GM12874 (cell line): Measurements from ENCODE around the gene CSNK1G2.

ENCODE experiments used
- TF ChIP-seq, protein P1 (sequence below): IDR thresholded peaks from 2 replicates; pipeline ENCODE4 v1.5.1; 2011; ENCODE audit warnings: low read depth, mild to moderate bottlenecking, control low read depth, low read length, moderate library complexity; ENCODE audit not compliant: insufficient read depth

Gene CSNK1G2

GRCh38 chr19:1998712-1999708 is 58.0 kb downstream of the CSNK1G2 start:
- TF ChIP-seq, protein P1, sequence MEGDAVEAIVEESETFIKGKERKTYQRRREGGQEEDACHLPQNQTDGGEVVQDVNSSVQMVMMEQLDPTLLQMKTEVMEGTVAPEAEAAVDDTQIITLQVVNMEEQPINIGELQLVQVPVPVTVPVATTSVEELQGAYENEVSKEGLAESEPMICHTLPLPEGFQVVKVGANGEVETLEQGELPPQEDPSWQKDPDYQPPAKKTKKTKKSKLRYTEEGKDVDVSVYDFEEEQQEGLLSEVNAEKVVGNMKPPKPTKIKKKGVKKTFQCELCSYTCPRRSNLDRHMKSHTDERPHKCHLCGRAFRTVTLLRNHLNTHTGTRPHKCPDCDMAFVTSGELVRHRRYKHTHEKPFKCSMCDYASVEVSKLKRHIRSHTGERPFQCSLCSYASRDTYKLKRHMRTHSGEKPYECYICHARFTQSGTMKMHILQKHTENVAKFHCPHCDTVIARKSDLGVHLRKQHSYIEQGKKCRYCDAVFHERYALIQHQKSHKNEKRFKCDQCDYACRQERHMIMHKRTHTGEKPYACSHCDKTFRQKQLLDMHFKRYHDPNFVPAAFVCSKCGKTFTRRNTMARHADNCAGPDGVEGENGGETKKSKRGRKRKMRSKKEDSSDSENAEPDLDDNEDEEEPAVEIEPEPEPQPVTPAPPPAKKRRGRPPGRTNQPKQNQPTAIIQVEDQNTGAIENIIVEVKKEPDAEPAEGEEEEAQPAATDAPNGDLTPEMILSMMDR = no peak

GRCh38 chr19:1999856-2000515 is 59.0 kb downstream of the CSNK1G2 start:
- TF ChIP-seq, protein P1 = no peak

GRCh38 chr19:2003874-2004273 is 62.9 kb downstream of the CSNK1G2 start:
- TF ChIP-seq, protein P1 = no peak

DNA sequence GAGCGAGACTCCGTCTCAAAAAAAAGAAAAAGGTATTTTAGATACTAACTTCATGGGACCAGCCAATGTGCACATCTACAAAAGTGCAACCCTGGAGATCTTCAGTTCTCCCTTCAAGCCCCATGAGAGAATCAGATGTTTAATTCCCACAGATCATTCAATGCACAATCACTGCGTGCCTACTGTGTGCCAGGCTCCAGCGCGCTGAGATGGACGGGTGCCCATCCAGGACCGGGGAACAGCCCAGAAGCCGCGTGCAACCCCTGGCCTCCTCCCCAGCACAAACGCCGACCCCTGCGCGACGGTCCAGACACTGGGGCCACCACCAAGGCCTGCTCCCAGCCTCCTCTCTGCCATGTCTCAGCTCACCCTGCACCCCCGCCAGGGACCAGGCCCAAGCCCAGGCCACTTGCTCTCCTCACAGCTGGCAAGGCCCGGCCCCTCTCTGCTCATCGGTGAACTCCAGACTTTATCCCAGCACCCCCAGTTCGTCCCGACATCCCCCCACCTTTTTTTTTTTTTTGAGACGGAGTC is 69.2 kb downstream of the CSNK1G2 start:
- TF ChIP-seq, protein P1 = no peak

GRCh38 chr19:2011169-2011568 is 70.2 kb downstream of the CSNK1G2 start:
- TF ChIP-seq, protein P1 = no peak

GRCh38 chr19:2012941-2013682 is 72.1 kb downstream of the CSNK1G2 start:
- TF ChIP-seq, protein P1 = no peak

DNA sequence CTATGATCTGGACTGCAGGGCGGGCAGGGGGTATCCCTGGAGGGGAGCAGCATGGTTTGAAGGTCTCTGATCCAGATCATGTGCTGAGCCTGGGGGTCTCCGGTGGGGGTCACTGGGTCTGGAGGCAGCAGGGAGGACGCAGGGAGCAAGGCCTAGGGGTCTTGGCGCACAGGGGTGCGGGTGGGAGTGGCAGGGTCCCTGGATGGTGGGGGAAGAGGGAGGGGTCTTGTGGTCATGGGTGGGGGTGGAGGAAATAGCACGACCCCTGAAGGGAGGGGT is 72.7 kb downstream of the CSNK1G2 start:
- TF ChIP-seq, protein P1 = no peak
